PC-9 (cell line): ENCODE data around the gene CFAP251. TPM values are rescaled to one million over a fixed set of nuclear protein-coding genes. Genes with fewer than 3 reads are reported as not detected.

Experiments
- BruUV-seq: library from RNA; stranded (reverse); fragments of 400-500 nt; replicated peaks from 2 replicates; lab custom pipeline; 2021; lab: Mats Ljungman, UMichigan
- CTCF ChIA-PET: fragments of 300-600 bp; sonication (Branson Sonifier 250); formaldehyde crosslinking; loops from one replicate; lab custom pipeline; 2022; ENCODE audit warnings: antibody characterized with exemption; lab: Charles Lee
- POLR2A ChIA-PET: fragments of 300-600 bp; sonication (Branson Sonifier 250); formaldehyde crosslinking; loops from one replicate; lab custom pipeline; 2022; ENCODE audit warnings: antibody characterized with exemption; ENCODE audit not compliant: unreplicated experiment; lab: Charles Lee
- DNase-seq, 2 experiments: peaks; one replicate each; pipeline versions ENCODE4 v3.0.0 to v3.0.0-alpha.2; 2015 to 2022; ENCODE audit warnings: mixed read lengths in 1 of 2
- H2AFZ ChIP-seq: fragments of 200-600 bp; sonication (generic); 2 replicates; pipeline ENCODE4 v1.8.1; 2017; ENCODE audit warnings: antibody characterized with exemption
- H3F3A ChIP-seq: fragments of 200-600 bp; sonication (generic); 2 replicates; pipeline ENCODE4 v1.8.1; 2017; ENCODE audit warnings: antibody characterized with exemption, mild to moderate bottlenecking, low read depth; ENCODE audit not compliant: insufficient read depth
- H3K27ac ChIP-seq: fragments of 200-600 bp; sonication (generic); 2 replicates; pipeline ENCODE4 v1.6.1; 2016; ENCODE audit warnings: mixed run types
- H3K27me3 ChIP-seq: fragments of 200-600 bp; sonication (generic); 2 replicates; pipeline ENCODE4 v1.6.1; 2016; ENCODE audit warnings: low read depth, mixed run types; ENCODE audit not compliant: insufficient read depth
- H3K36me3 ChIP-seq: fragments of 200-600 bp; sonication (generic); 2 replicates; pipeline ENCODE4 v1.6.1; 2016; ENCODE audit warnings: low read depth, mixed run types
- H3K4me1 ChIP-seq: fragments of 200-600 bp; sonication (generic); replicated peaks from 2 replicates; pipeline ENCODE4 v1.6.1; 2016; ENCODE audit warnings: mixed run types; ENCODE audit not compliant: insufficient read depth
- H3K4me2 ChIP-seq: fragments of 200-600 bp; sonication (generic); 2 replicates; pipeline ENCODE4 v1.6.1; 2017; ENCODE audit warnings: mixed run types
- H3K4me3 ChIP-seq: fragments of 200-600 bp; sonication (generic); 2 replicates; pipeline ENCODE4 v1.6.1; 2016; ENCODE audit warnings: mixed run types
- H3K79me2 ChIP-seq: fragments of 200-600 bp; sonication (generic); 2 replicates; pipeline ENCODE4 v1.6.1; 2017; ENCODE audit warnings: low read depth, mixed run types
- H3K9me2 ChIP-seq: fragments of 200-600 bp; sonication (generic); 2 replicates; pipeline ENCODE4 v1.8.1; 2017; ENCODE audit warnings: mild to moderate bottlenecking; ENCODE audit not compliant: insufficient read depth
- H3K9me3 ChIP-seq: fragments of 200-600 bp; sonication (generic); 2 replicates; pipeline ENCODE4 v1.8.1; 2016; ENCODE audit warnings: low read depth; ENCODE audit not compliant: insufficient read depth
- H4K20me1 ChIP-seq: fragments of 200-600 bp; sonication (generic); 2 replicates; pipeline ENCODE4 v1.8.1; 2017; ENCODE audit not compliant: insufficient read depth
- EZH2 ChIP-seq: fragments of 200-600 bp; sonication (generic); IDR thresholded peaks from 2 replicates; pipeline ENCODE4 v1.8.0; 2017; ENCODE audit warnings: antibody characterized with exemption, low read depth
- intact Hi-C: fragments of 100-400 bp; cut with micrococcal nuclease; formaldehyde crosslinking; loops from one replicate; pipeline ENCODE4 v1.10.0; 2022; ENCODE audit not compliant: unreplicated experiment
- total RNA-seq: library from RNA; stranded (reverse); gene quantifications from 2 replicates; pipeline ENCODE4 v1.2.3, GENCODE V29; 2021
- TF ChIP-seq, protein P1 (sequence below): fragments of 200-600 bp; sonication (generic); conservative IDR thresholded peaks from 2 replicates; pipeline ENCODE4 v1.6.1; 2017; ENCODE audit warnings: mixed run types, antibody characterized with exemption, mild to moderate bottlenecking, moderate library complexity

Gene CFAP251
- total RNA-seq, 1 experiment from 2014 or later, result 4.3 TPM

DNA sequence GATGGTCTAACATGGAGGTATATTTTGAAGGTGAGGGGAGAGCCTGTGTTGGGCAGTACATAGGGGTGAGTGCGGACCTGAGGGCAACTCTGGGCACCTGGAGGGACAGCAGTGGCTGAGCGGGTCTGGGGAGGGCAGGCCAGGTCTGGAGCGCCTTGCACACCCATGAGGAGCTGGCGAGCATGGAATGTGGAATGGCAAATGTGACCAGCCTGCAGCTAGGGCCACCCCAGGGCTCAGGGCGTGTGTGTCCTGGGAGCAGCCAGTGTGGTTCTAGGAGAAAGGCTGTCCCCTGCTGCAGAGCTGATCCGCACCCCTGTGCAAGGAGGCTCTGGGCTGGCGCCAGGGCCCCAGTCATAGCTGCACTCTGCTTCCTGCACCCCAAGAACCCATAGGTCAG is 127.8 kb downstream of the CFAP251 start:
- ChIA-PET POLR2A (no interaction called here), CTCF (no interaction called here)
- Histone ChIP-seq H3K4me3 (no peak overlapping the region), H2AFZ (no peak overlapping the region), H4K20me1 (no peaks in the 10 kb centered on the region), H3K9me2 (no peaks in the 10 kb centered on the region), H3K79me2 (no peaks in the 10 kb centered on the region), H3K4me2 (no peak overlapping the region), H3K4me1 (no peaks in the 10 kb centered on the region), H3K27ac (no peak overlapping the region), H3F3A (no peaks in the 10 kb centered on the region), H3K36me3 (no peaks in the 10 kb centered on the region), H3K9me3 (no peaks in the 10 kb centered on the region), H3K27me3 (no peaks in the 10 kb centered on the region)
- peak in 1 of 2 experiments; percentile 15 for DNase-seq
- BruUV-seq, result no TSS peak
- TF ChIP-seq EZH2, result no peak
- TF ChIP-seq, protein P1, sequence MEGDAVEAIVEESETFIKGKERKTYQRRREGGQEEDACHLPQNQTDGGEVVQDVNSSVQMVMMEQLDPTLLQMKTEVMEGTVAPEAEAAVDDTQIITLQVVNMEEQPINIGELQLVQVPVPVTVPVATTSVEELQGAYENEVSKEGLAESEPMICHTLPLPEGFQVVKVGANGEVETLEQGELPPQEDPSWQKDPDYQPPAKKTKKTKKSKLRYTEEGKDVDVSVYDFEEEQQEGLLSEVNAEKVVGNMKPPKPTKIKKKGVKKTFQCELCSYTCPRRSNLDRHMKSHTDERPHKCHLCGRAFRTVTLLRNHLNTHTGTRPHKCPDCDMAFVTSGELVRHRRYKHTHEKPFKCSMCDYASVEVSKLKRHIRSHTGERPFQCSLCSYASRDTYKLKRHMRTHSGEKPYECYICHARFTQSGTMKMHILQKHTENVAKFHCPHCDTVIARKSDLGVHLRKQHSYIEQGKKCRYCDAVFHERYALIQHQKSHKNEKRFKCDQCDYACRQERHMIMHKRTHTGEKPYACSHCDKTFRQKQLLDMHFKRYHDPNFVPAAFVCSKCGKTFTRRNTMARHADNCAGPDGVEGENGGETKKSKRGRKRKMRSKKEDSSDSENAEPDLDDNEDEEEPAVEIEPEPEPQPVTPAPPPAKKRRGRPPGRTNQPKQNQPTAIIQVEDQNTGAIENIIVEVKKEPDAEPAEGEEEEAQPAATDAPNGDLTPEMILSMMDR, result no peak
- intact Hi-C loops, result no loop called here

DNA sequence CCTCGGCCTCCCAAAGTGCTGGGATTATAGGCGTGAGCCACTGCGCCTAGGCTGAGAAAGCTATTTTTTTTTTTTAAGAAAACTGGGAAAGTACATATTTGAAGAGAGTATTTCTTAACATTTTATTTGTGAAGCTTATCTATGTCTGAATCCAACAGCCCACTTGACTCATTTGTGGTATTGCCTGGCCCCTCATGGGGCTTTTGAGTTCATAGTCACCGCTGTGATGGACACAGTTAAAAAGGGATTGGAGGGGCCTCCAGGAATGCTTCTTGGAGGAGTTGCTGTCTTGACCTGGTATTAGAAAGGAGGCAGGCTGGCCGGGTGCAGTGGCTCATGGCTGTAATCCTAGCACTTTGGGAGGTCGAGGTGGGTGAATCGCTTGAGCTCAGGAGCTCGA is 129.8 kb downstream of the CFAP251 start:
- Histone ChIP-seq H3K79me2 (no peaks in the 10 kb centered on the region), H3K36me3 (no peaks in the 10 kb centered on the region), H3K4me2 (no peak overlapping the region), H3K27me3 (no peaks in the 10 kb centered on the region), H3K4me1 (no peaks in the 10 kb centered on the region), H3K9me2 (no peaks in the 10 kb centered on the region), H3K9me3 (no peaks in the 10 kb centered on the region), H4K20me1 (no peaks in the 10 kb centered on the region), H3F3A (no peaks in the 10 kb centered on the region), H3K27ac (no peak overlapping the region), H3K4me3 (no peak overlapping the region), H2AFZ (no peak overlapping the region)
- ChIA-PET CTCF (no interaction called here), POLR2A (no interaction called here)
- no TSS peak for BruUV-seq
- DNase-seq, result no peak
- intact Hi-C loops, result no loop called here
- no peak for TF ChIP-seq EZH2
- TF ChIP-seq, protein P1, result no peak

DNA sequence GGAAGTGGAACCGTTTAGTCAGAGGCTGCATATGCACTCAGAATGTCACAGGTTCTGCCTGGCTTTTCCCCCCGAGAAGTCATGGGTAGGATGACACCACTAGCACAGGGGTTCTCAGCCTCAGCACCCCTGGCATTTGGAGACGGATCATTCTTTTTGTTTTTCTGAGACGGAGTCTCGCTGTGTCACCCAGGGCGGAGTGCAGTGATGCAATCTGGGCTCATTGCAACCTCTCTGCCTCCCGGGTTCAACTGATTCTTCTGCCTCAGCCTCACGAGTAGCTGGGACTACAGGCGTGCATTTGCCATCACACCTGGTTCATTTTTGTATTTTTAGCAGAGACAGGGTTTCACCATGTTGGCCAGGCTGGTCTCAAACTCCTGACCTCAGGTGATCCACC is 131.4 kb downstream of the CFAP251 start:
- no peaks in the 10 kb centered on the region for H3K4me1 ChIP-seq
- H2AFZ ChIP-seq, result no peak overlapping the region
- no peaks in the 10 kb centered on the region for H3K27me3 ChIP-seq
- POLR2A ChIA-PET, result no interaction called here
- BruUV-seq, result no TSS peak
- no peaks in the 10 kb centered on the region for H3K36me3 ChIP-seq
- H3K79me2 ChIP-seq, result no peaks in the 10 kb centered on the region
- no peak overlapping the region for H3K4me3 ChIP-seq
- CTCF ChIA-PET, result no interaction called here
- intact Hi-C loops, result loop anchor here (5.0 kb wide), 1 partner anchor 217 kb away; the partner anchor contains the start of gene VPS33A
- no peak for DNase-seq
- H3K27ac ChIP-seq, result no peak overlapping the region
- TF ChIP-seq EZH2, result no peak
- no peaks in the 10 kb centered on the region for H3K9me3 ChIP-seq
- no peaks in the 10 kb centered on the region for H3F3A ChIP-seq
- no peaks in the 10 kb centered on the region for H4K20me1 ChIP-seq
- H3K9me2 ChIP-seq, result no peaks in the 10 kb centered on the region
- no peak overlapping the region for H3K4me2 ChIP-seq

DNA sequence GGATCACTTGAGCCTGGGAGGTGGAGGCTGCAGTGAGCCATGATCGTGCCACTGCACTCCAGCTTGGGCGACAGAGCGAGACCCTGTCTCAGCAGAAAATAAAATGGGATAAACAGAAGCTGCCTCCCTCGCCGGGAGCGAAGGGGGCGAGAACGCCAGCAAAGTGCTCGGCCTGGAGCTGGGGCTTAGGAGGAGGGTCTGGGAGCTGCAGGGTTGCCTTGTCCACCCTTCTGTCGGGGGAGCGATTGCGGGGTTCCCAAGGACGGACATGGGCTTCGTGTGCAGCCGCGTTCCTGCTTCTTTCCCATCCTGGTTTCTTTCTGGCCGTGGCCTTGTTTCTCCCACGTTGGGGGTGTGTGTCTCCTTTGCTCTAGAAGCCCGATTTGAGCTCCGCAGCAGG is 132.3 kb downstream of the CFAP251 start:
- no peak for DNase-seq
- Histone ChIP-seq H3K27ac (no peak overlapping the region), H3K9me3 (no peaks in the 10 kb centered on the region), H3K36me3 (no peaks in the 10 kb centered on the region), H3K79me2 (no peaks in the 10 kb centered on the region), H4K20me1 (no peaks in the 10 kb centered on the region), H3K27me3 (no peaks in the 10 kb centered on the region), H2AFZ (no peak overlapping the region), H3K9me2 (no peaks in the 10 kb centered on the region), H3K4me1 (no peaks in the 10 kb centered on the region), H3F3A (no peaks in the 10 kb centered on the region), H3K4me3 (no peak overlapping the region), H3K4me2 (no peak overlapping the region)
- intact Hi-C loops, result loop anchor here (5.0 kb wide), 1 partner anchor 217 kb away; the partner anchor contains the start of gene VPS33A
- ChIA-PET CTCF (interaction anchor here (0.8 kb wide), 1 partner anchor 73 kb away, joined by 3 read pairs; no protein-coding TSS in a partner anchor), POLR2A (no interaction called here)
- BruUV-seq, result no TSS peak
- TF ChIP-seq, protein P1, result no peak
- TF ChIP-seq EZH2, result no peak
